ENCODE results near the gene DCLRE1B.

DNA sequence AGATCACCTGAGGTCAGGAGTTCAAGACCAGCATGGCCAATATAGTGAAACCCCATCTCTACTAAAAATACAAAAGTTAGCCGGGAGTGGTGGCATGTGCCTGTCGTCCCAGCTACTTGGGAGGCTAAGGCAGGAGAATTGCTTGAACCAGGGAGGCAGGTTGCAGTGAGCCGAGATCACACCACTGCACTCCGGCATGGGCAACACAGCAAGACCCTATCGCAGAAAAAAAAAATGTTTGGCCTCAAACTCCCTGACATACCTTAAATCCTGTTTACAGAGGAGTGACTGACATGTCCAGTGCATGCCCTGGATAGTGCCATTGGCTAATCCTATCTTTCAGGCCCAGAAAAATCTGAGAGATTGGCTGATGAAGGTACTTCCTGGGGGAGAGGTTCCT is 11.8 kb downstream of the DCLRE1B start:
- TF ChIP-seq CTCF (IDR thresholded peaks at IDR 0.05): no peak
- TF ChIP-seq POLR2A (IDR thresholded peaks at IDR 0.05): no peak

Data from Peyer's patch (tissue), 4 donors.